OCI-LY3 (cell line): ENCODE measurements around the gene TEX48.

ENCODE experiments used
- H2AFZ ChIP-seq: fragments of 200-600, 300-600 bp; shearing (Covaris generic); 2 replicates; pipeline ENCODE4 v1.6.0; 2014; ENCODE audit warnings: antibody characterized with exemption, low read depth, low read length
- H3K27ac ChIP-seq: fragments of 200-600, 300-600 bp; sonication (generic); 2 replicates; pipeline ENCODE4 v1.5.1; 2014; ENCODE audit warnings: mild to moderate bottlenecking, low read length, moderate library complexity, mixed read lengths
- H3K27me3 ChIP-seq: fragments of 200-600, 300-600 bp; sonication (generic); 2 replicates; pipeline ENCODE4 v1.6.1; 2014; ENCODE audit warnings: low read depth, low read length, mixed read lengths
- H3K36me3 ChIP-seq: fragments of 200-600, 300-600 bp; sonication (generic); replicated peaks from 2 replicates; pipeline ENCODE3; 2014; ENCODE audit warnings: low read depth, low read length, mixed read lengths
- H3K4me1 ChIP-seq: fragments of 300-600, 200-600 bp; sonication (generic); 2 replicates; pipeline ENCODE4 v1.6.1; 2014; ENCODE audit warnings: low read length, mixed read lengths
- H3K4me2 ChIP-seq: fragments of 200-600, 300-600 bp; sonication (generic); 2 replicates; pipeline ENCODE4 v1.6.1; 2014; ENCODE audit warnings: low read length, mixed read lengths
- H3K4me3 ChIP-seq: fragments of 300-600, 200-600 bp; sonication (generic); 2 replicates; pipeline ENCODE4 v1.5.1; 2014; ENCODE audit warnings: antibody characterized with exemption, mild to moderate bottlenecking, low read length, moderate library complexity
- H3K79me2 ChIP-seq: fragments of 300-600, 200-600 bp; shearing (Covaris generic); 2 replicates; pipeline ENCODE4 v1.6.1; 2014; ENCODE audit warnings: mild to moderate bottlenecking, low read length, mixed read lengths
- H3K9ac ChIP-seq: fragments of 300-600, 200-600 bp; shearing (Covaris generic); 2 replicates; pipeline ENCODE4 v1.6.0; 2014; ENCODE audit warnings: mild to moderate bottlenecking, low read length, moderate library complexity
- H3K9me3 ChIP-seq: fragments of 200-600, 300-600 bp; shearing (Covaris generic); 2 replicates; pipeline ENCODE4 v1.6.1; 2014; ENCODE audit warnings: low read length, mixed read lengths; ENCODE audit not compliant: insufficient read depth
- H4K20me1 ChIP-seq: fragments of 200-600, 300-600 bp; sonication (generic); 2 replicates; pipeline ENCODE4 v1.6.1; 2016; ENCODE audit warnings: low read length, mixed read lengths; ENCODE audit not compliant: insufficient read depth
- CTCF ChIP-seq: fragments of 200-600, 300-600 bp; sonication (generic); IDR thresholded peaks from 2 replicates; pipeline ENCODE4 v1.5.1; 2014; ENCODE audit warnings: antibody characterized with exemption, low read length, low read depth
- EZH2phosphoT487 ChIP-seq: fragments of 200-600 bp; shearing (Covaris generic); IDR thresholded peaks from 2 replicates; pipeline ENCODE4 v1.6.1; 2018; ENCODE audit warnings: antibody characterized with exemption, mixed run types, low read depth

The TEX48 gene

GRCh38 chr9:114690308-114690707, 8.3 kb upstream of the TEX48 start:
- TF ChIP-seq CTCF (no peak), EZH2phosphoT487 (no peak)
- H3K4me2 ChIP-seq = no peak overlapping the region
- H3K27ac ChIP-seq = no peak overlapping the region
- H3K79me2 ChIP-seq = no peaks in the 10 kb centered on the region
- no peak overlapping the region for H3K4me3 ChIP-seq
- H3K4me1 ChIP-seq = peaks cover 33% of the 10 kb centered on the region
- no peak overlapping the region for H3K9ac ChIP-seq
- no peak overlapping the region for H2AFZ ChIP-seq
- peaks cover 90% of the 10 kb centered on the region for H3K27me3 ChIP-seq
- peaks cover 38% of the 10 kb centered on the region for H4K20me1 ChIP-seq
- H3K9me3 ChIP-seq = no peaks in the 10 kb centered on the region
- H3K36me3 ChIP-seq = no peaks in the 10 kb centered on the region

GRCh38 chr9:114689813-114690212, 7.8 kb upstream of the TEX48 start:
- no peak overlapping the region for H2AFZ ChIP-seq
- peaks cover 35% of the 10 kb centered on the region for H4K20me1 ChIP-seq
- peaks cover 87% of the 10 kb centered on the region for H3K27me3 ChIP-seq
- TF ChIP-seq EZH2phosphoT487 = no peak
- no peak overlapping the region for H3K9ac ChIP-seq
- H3K36me3 ChIP-seq = no peaks in the 10 kb centered on the region
- no peaks in the 10 kb centered on the region for H3K9me3 ChIP-seq
- no peak overlapping the region for H3K27ac ChIP-seq
- no peak overlapping the region for H3K4me3 ChIP-seq
- H3K4me1 ChIP-seq = peaks cover 28% of the 10 kb centered on the region
- no peak overlapping the region for H3K4me2 ChIP-seq
- H3K79me2 ChIP-seq = no peaks in the 10 kb centered on the region

- H3K4me3 ChIP-seq = no peak overlapping the region
- no peak overlapping the region for H3K27ac ChIP-seq
- no peak overlapping the region for H3K9ac ChIP-seq
- no peak for TF ChIP-seq CTCF
- no peak for TF ChIP-seq EZH2phosphoT487
- no peaks in the 10 kb centered on the region for H3K36me3 ChIP-seq
- H3K27me3 ChIP-seq = peaks cover 87% of the 10 kb centered on the region
- no peaks in the 10 kb centered on the region for H3K79me2 ChIP-seq
- peaks cover 28% of the 10 kb centered on the region for H4K20me1 ChIP-seq
- peaks cover 22% of the 10 kb centered on the region for H3K4me1 ChIP-seq
- H3K4me2 ChIP-seq = no peak overlapping the region
- H2AFZ ChIP-seq = no peak overlapping the region
- no peaks in the 10 kb centered on the region for H3K9me3 ChIP-seq
Observed at GRCh38 chr9:114688909-114689610, 7.1 kb upstream of the TEX48 start.

GRCh38 chr9:114688379-114688778, 6.4 kb upstream of the TEX48 start:
- Histone ChIP-seq H3K27ac (no peak overlapping the region), H3K4me2 (no peak overlapping the region), H3K36me3 (no peaks in the 10 kb centered on the region), H4K20me1 (peaks cover 26% of the 10 kb centered on the region), H3K4me1 (peaks cover 22% of the 10 kb centered on the region), H3K27me3 (peaks cover 87% of the 10 kb centered on the region), H3K4me3 (no peak overlapping the region), H2AFZ (no peak overlapping the region), H3K9ac (no peak overlapping the region), H3K9me3 (no peaks in the 10 kb centered on the region), H3K79me2 (no peaks in the 10 kb centered on the region)
- TF ChIP-seq EZH2phosphoT487 = no peak
- no peak for TF ChIP-seq CTCF
